Measurements from ENCODE around the gene DMPK.

Gene DMPK

GRCh38 chr19:45782820-45783785, 813 bp upstream of the DMPK start:
- no peak for DNase-seq

- peak; percentile 53 for DNase-seq
These were observed 802 bp downstream of the DMPK start for GRCh38 chr19:45781214-45782161.

- DNase-seq = no peak
These were observed 1.7 kb downstream of the DMPK start for GRCh38 chr19:45780448-45781213.

- no peak for DNase-seq
These were observed 2.2 kb downstream of the DMPK start for GRCh38 chr19:45780146-45780447.

- DNase-seq = peak; percentile 82
These were observed 2.8 kb downstream of the DMPK start for GRCh38 chr19:45779231-45780145.

GRCh38 chr19:45778010-45778661, 4.2 kb downstream of the DMPK start:
- no peak for DNase-seq

GRCh38 chr19:45777395-45777961, 4.8 kb downstream of the DMPK start:
- DNase-seq = no peak

GRCh38 chr19:45774765-45775164, 7.5 kb downstream of the DMPK start:
- no peak for DNase-seq

GRCh38 chr19:45773384-45773783, 8.9 kb downstream of the DMPK start:
- DNase-seq = no peak

- no peak for DNase-seq
These were observed 9.4 kb downstream of the DMPK start for GRCh38 chr19:45772912-45773311.

- DNase-seq = no peak
These were observed 10.0 kb downstream of the DMPK start for GRCh38 chr19:45772130-45772840.

- DNase-seq = no peak
These were observed 10.9 kb downstream of the DMPK start for GRCh38 chr19:45771311-45771933.

- DNase-seq = peak; percentile 93
These were observed 11.8 kb downstream of the DMPK start for GRCh38 chr19:45770192-45771101.

- no peak for DNase-seq
These were observed 12.5 kb downstream of the DMPK start for GRCh38 chr19:45769821-45770191.

GRCh38 chr19:45768984-45769782, 13.1 kb downstream of the DMPK start, which contains the start of gene SIX5:
SIX5 (minus strand) TSS chr19:45769252; CDS start chr19:45768844, 408 bp downstream.
- peak; percentile 97 for DNase-seq

GRCh38 chr19:45768655-45768983, 13.7 kb downstream of the DMPK start:
- DNase-seq = no peak

GRCh38 chr19:45767881-45768654, 14.2 kb downstream of the DMPK start:
- no peak for DNase-seq

All from NCI-H774 (cell line).